Cardiac septum (tissue), 1 donor: Measurements from ENCODE around the gene MRPL9. TPM values are rescaled to one million over a fixed set of nuclear protein-coding genes. Genes with fewer than 3 reads are reported as not detected.

Experiments
- DNase-seq: peaks from one replicate; pipeline ENCODE4 v3.0.0-alpha.2; 2020; ENCODE audit warnings: low spot score
- intact Hi-C: fragments of 100-400 bp; cut with DNase I; formaldehyde crosslinking; loops from one replicate; pipeline ENCODE4 v1.14.0; 2022
- long read RNA-seq: library from polyadenylated mRNA; unstranded; transcript quantifications from one replicate; pipeline ENCODE4 v2.0.0, GENCODE V29; 2021
- total RNA-seq: library from RNA; stranded (reverse); fragmentation: NEBNext Ultra II Directional; extraction: Animal tissue kit (Norgen Biotek cat#: 25700); gene quantifications from one replicate; pipeline ENCODE4 v1.2.1, GENCODE V29; 2021
- donor health status: DM: no; HTN: no; CAD: no.

The MRPL9 gene
- 43.2 TPM for total RNA-seq
- long read RNA-seq, transcript MRPL9-202 (7 exons, 1,296 nt): major isoform, 25 of 36 reads
- long read RNA-seq, partial matches to known transcripts: 4 of 36 reads
- long read RNA-seq, other reads (novel, unspliced or antisense): 5 of 36 reads

- intact Hi-C loops: loop anchor here (5.0 kb wide), 1 partner anchor 69 kb away; the partner anchor contains the start of gene RORC
- DNase-seq: peak; percentile 92
These were observed at the start of gene MRPL9 for GRCh38 chr1:151762941-151763921. Gene MRPL9, minus strand, starts transcription at chr1:151763496. Its CDS starts 17 bp downstream, at chr1:151763479.

- intact Hi-C loops: no loop called here
- peak; percentile 57 for DNase-seq
These were observed 47.9 kb upstream of the MRPL9 start for GRCh38 chr1:151811181-151811580.

GRCh38 chr1:151809985-151810556 lies 46.8 kb upstream of the MRPL9 start:
- DNase-seq: no peak
- intact Hi-C loops: no loop called here

- DNase-seq: no peak
- intact Hi-C loops: no loop called here
These were observed 46.1 kb upstream of the MRPL9 start for GRCh38 chr1:151809290-151809984.

- DNase-seq: no peak
- intact Hi-C loops: no loop called here
These were observed 44.5 kb upstream of the MRPL9 start for GRCh38 chr1:151807766-151808165.

- intact Hi-C loops: no loop called here
These were observed 43.8 kb upstream of the MRPL9 start for GRCh38 chr1:151807131-151807530.

GRCh38 chr1:151806170-151806569 lies 42.9 kb upstream of the MRPL9 start:
- DNase-seq: no peak
- intact Hi-C loops: no loop called here

More at GRCh38 chr1:151807131-151807530, 43.8 kb upstream of the MRPL9 start:
- DNase-seq: no peak

GRCh38 chr1:151805066-151805820 lies 41.9 kb upstream of the MRPL9 start, which contains the start of gene LINGO4:
Gene LINGO4, minus strand, starts transcription at chr1:151805419. Its CDS starts 2,715 bp downstream, at chr1:151802704.
- intact Hi-C loops: no loop called here
- no peak for DNase-seq

GRCh38 chr1:151803915-151804314 lies 40.6 kb upstream of the MRPL9 start:
- DNase-seq: no peak
- intact Hi-C loops: no loop called here

GRCh38 chr1:151803164-151803563 lies 39.9 kb upstream of the MRPL9 start:
- DNase-seq: no peak
- intact Hi-C loops: no loop called here

- intact Hi-C loops: no loop called here
- no peak for DNase-seq
These were observed 39.1 kb upstream of the MRPL9 start for GRCh38 chr1:151802372-151802771.

GRCh38 chr1:151801846-151802245 lies 38.5 kb upstream of the MRPL9 start:
- intact Hi-C loops: no loop called here
- DNase-seq: no peak

GRCh38 chr1:151801310-151801820 lies 38.1 kb upstream of the MRPL9 start:
- intact Hi-C loops: no loop called here
- DNase-seq: no peak

GRCh38 chr1:151800830-151801229 lies 37.5 kb upstream of the MRPL9 start:
- DNase-seq: no peak
- intact Hi-C loops: no loop called here

- no peak for DNase-seq
- intact Hi-C loops: no loop called here
These were observed 36.1 kb upstream of the MRPL9 start for GRCh38 chr1:151799179-151800022.

- intact Hi-C loops: no loop called here
- no peak for DNase-seq
These were observed 35.3 kb upstream of the MRPL9 start for GRCh38 chr1:151798571-151798970.

GRCh38 chr1:151790940-151791651 lies 27.8 kb upstream of the MRPL9 start:
- DNase-seq: no peak
- intact Hi-C loops: loop anchor here (2.0 kb wide), 1 partner anchor 42 kb away; no protein-coding TSS in a partner anchor
